NCI-H1694 treated with DMSO at 0.1 percent for 48 hours (cell line): ENCODE measurements around the gene MOBP.

Experiments used
- DNase-seq: peaks from one replicate; lab custom pipeline; 2025; lab: John Stamatoyannopoulos, UW

Gene MOBP

DNA sequence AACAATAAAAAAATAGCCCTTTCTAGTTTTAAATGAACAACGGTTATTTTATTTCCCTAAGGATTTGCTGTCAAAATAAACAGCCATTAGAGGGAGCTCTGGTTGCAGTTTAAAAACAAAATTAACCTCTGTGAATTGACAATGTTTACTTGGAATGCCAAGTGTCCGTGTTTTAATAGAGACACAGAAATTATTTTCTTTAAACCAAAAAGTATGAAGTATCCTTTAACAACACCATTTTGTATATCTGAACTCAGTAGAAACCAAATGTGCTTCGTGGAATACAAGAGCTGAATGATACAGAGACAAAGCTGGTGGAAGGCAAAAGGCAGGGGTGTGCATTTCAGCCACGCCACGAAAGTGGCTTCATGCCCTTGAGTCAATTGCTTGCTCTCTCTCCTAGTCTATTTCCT, 74.4 kb downstream of the MOBP start:
- DNase-seq: no peak

DNA sequence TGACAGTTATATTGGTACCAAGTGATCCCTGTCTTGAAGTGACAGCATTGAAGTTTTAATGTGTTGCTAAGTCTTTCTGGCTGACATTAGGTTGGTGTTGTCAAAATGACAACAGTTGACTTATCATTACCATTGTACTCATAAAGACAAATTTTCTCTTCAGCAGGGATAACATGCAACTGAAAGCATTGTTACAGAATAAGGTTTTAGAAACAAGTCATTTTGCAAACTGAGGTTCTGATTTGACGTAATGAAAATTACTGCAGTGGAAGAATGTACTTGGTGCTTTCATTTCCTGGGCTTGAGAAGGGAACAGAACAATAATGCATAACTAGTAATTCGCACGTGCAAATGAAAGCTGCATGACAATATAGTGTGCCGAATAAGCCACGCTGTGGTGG, 75.1 kb downstream of the MOBP start:
- no peak for DNase-seq

GRCh38 chr3:39548282-39548681, 80.8 kb downstream of the MOBP start:
- no peak for DNase-seq

- DNase-seq: no peak
These were observed 83.0 kb downstream of the MOBP start for GRCh38 chr3:39550354-39551051.
